ENCODE measurements around the gene AHI1. TPM values are rescaled to one million over a fixed set of nuclear protein-coding genes. Genes with fewer than 3 reads are reported as not detected.

AHI1 gene
- polyA plus RNA-seq, 2 donors, result 3.9 to 8.8 TPM

DNA sequence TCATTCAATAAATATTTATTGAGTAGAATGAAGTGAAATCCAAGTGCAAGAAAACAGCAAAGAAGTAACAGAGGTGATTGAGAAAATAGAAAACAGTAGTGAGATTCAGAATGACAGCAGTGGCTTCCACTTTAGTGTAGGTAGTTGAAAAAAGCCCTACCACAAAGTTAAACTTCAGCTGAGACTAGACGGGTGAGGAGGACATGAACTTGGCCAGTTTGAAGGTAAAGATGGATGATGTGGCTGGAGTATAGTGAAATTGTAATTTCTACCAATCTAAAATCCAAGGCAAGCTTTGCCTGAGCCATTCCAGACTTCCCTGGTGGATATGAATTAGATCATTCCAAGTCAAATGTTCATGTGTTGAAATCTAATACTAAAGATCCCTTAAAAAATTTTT lies 32.6 kb upstream of the AHI1 start:
- no peaks in the 10 kb centered on the region for H3K36me3 ChIP-seq (ENCODE audit: control insufficient read depth in 2 of 2, insufficient read depth in 2 of 2, low read length in 1 of 2)
- no peaks in the 10 kb centered on the region for H3K9me3 ChIP-seq (ENCODE audit: control insufficient read depth in 2 of 2, insufficient read depth in 1 of 2, low read depth in 1 of 2, low read length in 1 of 2)
- no peak overlapping the region for H3K27ac ChIP-seq (ENCODE audit: low read depth in 2 of 2, low read length in 1 of 2)
- H3K4me1 ChIP-seq (ENCODE audit: control insufficient read depth in 2 of 2, insufficient read depth in 2 of 2, low read length in 1 of 2), result no peaks in the 10 kb centered on the region
- WGBS, 2 donors, result 58 to 62% methylated on average over 1 of the region's 1 CpG
- H3K4me3 ChIP-seq (ENCODE audit: low read depth in 1 of 2, low read length in 2 of 2), result no peak overlapping the region
- H3K27me3 ChIP-seq (ENCODE audit: control insufficient read depth in 1 of 2, insufficient read depth in 2 of 2, low read length in 2 of 2), result no peaks in the 10 kb centered on the region

DNA sequence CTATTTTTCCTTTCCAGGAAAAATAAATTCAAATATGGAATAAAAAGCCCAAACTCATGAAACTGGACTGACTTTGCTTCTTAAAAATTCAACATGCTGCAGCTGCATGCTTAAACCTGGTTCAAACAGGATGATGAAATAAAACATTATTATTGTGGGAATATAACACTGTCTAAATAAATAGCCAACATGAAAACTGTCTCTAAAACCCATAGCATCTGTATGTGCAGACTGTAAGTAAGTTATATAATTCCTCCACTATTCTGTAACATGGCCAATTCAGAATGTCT lies 30.4 kb upstream of the AHI1 start:
- H3K9me3 ChIP-seq (ENCODE audit: control insufficient read depth in 2 of 2, insufficient read depth in 1 of 2, low read depth in 1 of 2, low read length in 1 of 2), result no peaks in the 10 kb centered on the region
- H3K27me3 ChIP-seq (ENCODE audit: control insufficient read depth in 1 of 2, insufficient read depth in 2 of 2, low read length in 2 of 2), result no peaks in the 10 kb centered on the region
- H3K4me1 ChIP-seq (ENCODE audit: control insufficient read depth in 2 of 2, insufficient read depth in 2 of 2, low read length in 1 of 2), result no peaks in the 10 kb centered on the region
- no peak overlapping the region for H3K27ac ChIP-seq (ENCODE audit: low read depth in 2 of 2, low read length in 1 of 2)
- H3K36me3 ChIP-seq (ENCODE audit: control insufficient read depth in 2 of 2, insufficient read depth in 2 of 2, low read length in 1 of 2), result no peaks in the 10 kb centered on the region
- H3K4me3 ChIP-seq (ENCODE audit: low read depth in 1 of 2, low read length in 2 of 2), result no peak overlapping the region

DNA sequence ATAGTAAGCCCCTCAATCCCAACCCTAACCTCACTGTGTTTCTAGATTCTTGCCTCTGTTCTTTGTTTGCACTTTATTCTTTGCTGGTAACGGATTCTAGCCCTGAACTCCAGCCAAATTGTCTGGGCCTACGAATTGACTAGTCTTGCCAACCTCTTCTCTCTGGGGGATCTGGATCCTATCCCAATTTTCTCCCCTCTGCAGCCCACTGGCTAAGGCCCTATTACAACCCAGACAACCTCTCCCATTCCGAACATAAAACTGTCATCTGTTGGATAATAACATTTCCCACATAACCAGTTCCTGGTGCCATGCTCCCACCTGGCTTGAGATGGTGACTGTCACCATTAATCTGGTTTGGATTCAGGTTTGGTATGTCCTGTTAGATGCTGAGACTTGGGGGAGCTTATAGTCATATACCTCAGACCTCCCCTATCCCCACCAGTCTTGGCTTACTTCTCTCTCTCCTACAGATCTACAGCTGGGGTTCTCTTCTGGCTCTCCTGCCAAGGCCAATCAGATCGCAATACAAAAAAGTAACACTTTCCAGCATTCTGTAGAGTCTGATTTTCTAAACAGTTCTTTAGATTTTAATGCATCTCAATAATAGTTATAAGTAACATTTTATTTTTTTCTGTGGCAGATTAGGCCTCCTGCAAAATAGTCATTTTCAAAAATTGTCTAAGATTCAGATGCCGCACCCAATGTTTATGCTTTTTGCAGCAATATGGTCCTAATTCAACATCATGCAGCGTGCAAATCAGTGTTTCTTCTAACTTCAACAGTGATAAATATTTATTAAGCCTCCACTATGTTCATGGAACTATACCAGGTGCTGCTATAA lies 29.8 kb upstream of the AHI1 start:
- H3K36me3 ChIP-seq (ENCODE audit: control insufficient read depth in 2 of 2, insufficient read depth in 2 of 2, low read length in 1 of 2), result no peaks in the 10 kb centered on the region
- H3K27ac ChIP-seq (ENCODE audit: low read depth in 2 of 2, low read length in 1 of 2), result no peak overlapping the region
- no peaks in the 10 kb centered on the region for H3K27me3 ChIP-seq (ENCODE audit: control insufficient read depth in 1 of 2, insufficient read depth in 2 of 2, low read length in 2 of 2)
- H3K4me3 ChIP-seq (ENCODE audit: low read depth in 1 of 2, low read length in 2 of 2), result no peak overlapping the region
- WGBS, 2 donors, result 77 to 78% methylated on average over 6 of the region's 6 CpGs
- no peaks in the 10 kb centered on the region for H3K4me1 ChIP-seq (ENCODE audit: control insufficient read depth in 2 of 2, insufficient read depth in 2 of 2, low read length in 1 of 2)
- no peaks in the 10 kb centered on the region for H3K9me3 ChIP-seq (ENCODE audit: control insufficient read depth in 2 of 2, insufficient read depth in 1 of 2, low read depth in 1 of 2, low read length in 1 of 2)

DNA sequence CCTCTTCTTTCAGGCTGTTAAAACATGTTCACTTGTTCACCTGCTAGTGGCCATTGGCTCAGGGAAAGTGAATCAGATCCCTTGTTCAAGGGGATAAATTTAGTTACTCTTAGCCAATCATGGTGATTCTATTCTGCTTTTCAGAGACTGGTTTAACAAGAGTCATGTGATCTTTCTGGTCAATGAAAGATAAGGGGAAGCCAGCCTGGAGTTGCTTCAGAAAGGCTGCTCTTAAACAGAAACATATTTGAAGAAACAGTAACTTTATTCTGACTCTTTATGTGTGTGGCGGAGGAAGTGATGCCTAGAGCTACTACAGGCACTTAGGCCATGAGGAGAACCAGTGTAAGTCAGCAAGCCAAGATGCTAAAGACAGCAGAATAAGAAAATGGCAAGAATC lies 28.1 kb upstream of the AHI1 start:
- Histone ChIP-seq H3K27me3 (ENCODE audit: control insufficient read depth in 1 of 2, insufficient read depth in 2 of 2, low read length in 2 of 2) (no peaks in the 10 kb centered on the region), H3K9me3 (ENCODE audit: control insufficient read depth in 2 of 2, insufficient read depth in 1 of 2, low read depth in 1 of 2, low read length in 1 of 2) (no peaks in the 10 kb centered on the region), H3K36me3 (ENCODE audit: control insufficient read depth in 2 of 2, insufficient read depth in 2 of 2, low read length in 1 of 2) (no peaks in the 10 kb centered on the region), H3K4me3 (ENCODE audit: low read depth in 1 of 2, low read length in 2 of 2) (no peak overlapping the region), H3K27ac (ENCODE audit: low read depth in 2 of 2, low read length in 1 of 2) (no peak overlapping the region), H3K4me1 (ENCODE audit: control insufficient read depth in 2 of 2, insufficient read depth in 2 of 2, low read length in 1 of 2) (no peaks in the 10 kb centered on the region)
- 100% methylated on average over 1 of the region's 1 CpG for WGBS, 2 donors

DNA sequence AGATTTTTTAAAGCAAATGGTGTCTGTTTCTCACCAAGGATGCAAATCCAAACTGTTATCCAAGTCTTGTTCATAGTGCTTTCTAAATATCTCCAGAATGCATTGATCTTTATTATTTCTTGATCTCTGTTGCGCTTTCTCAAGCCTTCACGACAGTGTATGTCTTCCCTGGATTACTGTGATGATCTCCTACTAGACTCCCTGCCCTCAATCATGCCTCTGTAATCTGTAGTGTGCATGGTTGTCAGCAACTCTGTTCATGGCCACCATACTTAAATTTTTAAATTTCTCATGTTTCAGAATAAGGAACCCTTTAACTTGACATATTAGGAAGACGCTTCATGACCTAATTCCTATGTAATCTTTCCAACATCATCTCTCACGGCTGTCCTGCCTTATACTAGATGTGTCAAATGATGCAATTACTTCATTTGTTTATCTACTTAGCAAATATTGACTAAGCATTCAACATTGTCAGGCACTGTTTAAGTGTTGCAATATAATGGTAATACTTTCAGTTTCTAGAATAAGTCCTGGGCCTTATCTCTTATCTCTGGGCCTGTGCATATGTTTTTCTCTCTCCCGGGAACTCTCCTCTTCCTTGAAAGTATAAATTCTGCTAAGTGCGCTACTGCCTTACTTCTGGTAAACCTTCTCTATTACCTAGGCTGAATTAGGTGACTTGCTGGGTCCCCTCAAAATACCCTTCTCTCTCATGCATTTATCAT lies 25.6 kb upstream of the AHI1 start:
- no peaks in the 10 kb centered on the region for H3K36me3 ChIP-seq (ENCODE audit: control insufficient read depth in 2 of 2, insufficient read depth in 2 of 2, low read length in 1 of 2)
- H3K4me3 ChIP-seq (ENCODE audit: low read depth in 1 of 2, low read length in 2 of 2), result no peak overlapping the region
- no peaks in the 10 kb centered on the region for H3K27me3 ChIP-seq (ENCODE audit: control insufficient read depth in 1 of 2, insufficient read depth in 2 of 2, low read length in 2 of 2)
- H3K4me1 ChIP-seq (ENCODE audit: control insufficient read depth in 2 of 2, insufficient read depth in 2 of 2, low read length in 1 of 2), result no peaks in the 10 kb centered on the region
- H3K9me3 ChIP-seq (ENCODE audit: control insufficient read depth in 2 of 2, insufficient read depth in 1 of 2, low read depth in 1 of 2, low read length in 1 of 2), result no peaks in the 10 kb centered on the region
- 73 to 83% methylated on average over 6 of the region's 6 CpGs for WGBS, 2 donors
- no peak overlapping the region for H3K27ac ChIP-seq (ENCODE audit: low read depth in 2 of 2, low read length in 1 of 2)

DNA sequence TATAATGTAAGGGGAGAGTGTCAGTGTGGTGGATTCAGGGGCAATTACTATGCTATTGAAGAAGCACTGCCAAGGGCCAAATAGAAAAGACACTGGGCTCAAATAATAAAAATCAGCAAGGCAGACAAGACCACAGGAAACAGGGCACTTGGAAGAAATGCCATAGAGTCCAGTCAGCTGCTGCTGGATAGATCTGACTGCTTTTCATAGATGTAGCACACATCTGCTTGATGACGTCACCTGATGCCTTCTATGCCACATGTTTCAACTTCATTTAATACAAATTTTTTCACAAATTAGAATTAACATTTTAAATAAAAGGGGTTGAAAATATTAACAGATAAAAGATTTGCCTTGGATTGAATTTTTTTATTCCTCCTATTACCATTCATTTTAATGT lies 23.9 kb upstream of the AHI1 start:
- Histone ChIP-seq H3K9me3 (ENCODE audit: control insufficient read depth in 2 of 2, insufficient read depth in 1 of 2, low read depth in 1 of 2, low read length in 1 of 2) (no peaks in the 10 kb centered on the region), H3K4me3 (ENCODE audit: low read depth in 1 of 2, low read length in 2 of 2) (no peak overlapping the region), H3K4me1 (ENCODE audit: control insufficient read depth in 2 of 2, insufficient read depth in 2 of 2, low read length in 1 of 2) (no peaks in the 10 kb centered on the region), H3K27ac (ENCODE audit: low read depth in 2 of 2, low read length in 1 of 2) (no peak overlapping the region), H3K27me3 (ENCODE audit: control insufficient read depth in 1 of 2, insufficient read depth in 2 of 2, low read length in 2 of 2) (no peaks in the 10 kb centered on the region), H3K36me3 (ENCODE audit: control insufficient read depth in 2 of 2, insufficient read depth in 2 of 2, low read length in 1 of 2) (no peaks in the 10 kb centered on the region)
- 93 to 95% methylated on average over 1 of the region's 1 CpG for WGBS, 2 donors

DNA sequence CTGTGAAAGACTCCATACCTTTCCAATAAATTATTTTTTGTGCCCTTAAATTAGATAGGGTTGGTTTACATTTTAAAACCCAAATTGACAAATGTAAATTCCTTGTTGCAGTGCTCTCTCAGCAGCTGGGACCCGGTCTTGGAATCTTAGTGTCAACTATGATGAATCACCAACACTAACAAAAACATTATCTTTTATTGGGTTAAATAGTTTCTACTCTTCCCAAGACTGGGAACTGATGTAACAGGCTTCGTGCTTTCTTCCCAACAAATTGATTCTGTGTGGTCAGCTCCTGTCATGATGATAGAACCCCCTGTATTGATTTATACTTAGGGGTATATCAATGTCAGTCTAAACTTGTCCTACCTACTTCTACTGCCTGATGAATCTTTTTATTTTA lies 23.2 kb upstream of the AHI1 start:
- H3K9me3 ChIP-seq (ENCODE audit: control insufficient read depth in 2 of 2, insufficient read depth in 1 of 2, low read depth in 1 of 2, low read length in 1 of 2), result no peaks in the 10 kb centered on the region
- no peak overlapping the region for H3K27ac ChIP-seq (ENCODE audit: low read depth in 2 of 2, low read length in 1 of 2)
- no peaks in the 10 kb centered on the region for H3K4me1 ChIP-seq (ENCODE audit: control insufficient read depth in 2 of 2, insufficient read depth in 2 of 2, low read length in 1 of 2)
- H3K27me3 ChIP-seq (ENCODE audit: control insufficient read depth in 1 of 2, insufficient read depth in 2 of 2, low read length in 2 of 2), result no peaks in the 10 kb centered on the region
- no peaks in the 10 kb centered on the region for H3K36me3 ChIP-seq (ENCODE audit: control insufficient read depth in 2 of 2, insufficient read depth in 2 of 2, low read length in 1 of 2)
- no peak overlapping the region for H3K4me3 ChIP-seq (ENCODE audit: low read depth in 1 of 2, low read length in 2 of 2)
- WGBS, 2 donors, result 62 to 76% methylated on average over 2 of the region's 2 CpGs

DNA sequence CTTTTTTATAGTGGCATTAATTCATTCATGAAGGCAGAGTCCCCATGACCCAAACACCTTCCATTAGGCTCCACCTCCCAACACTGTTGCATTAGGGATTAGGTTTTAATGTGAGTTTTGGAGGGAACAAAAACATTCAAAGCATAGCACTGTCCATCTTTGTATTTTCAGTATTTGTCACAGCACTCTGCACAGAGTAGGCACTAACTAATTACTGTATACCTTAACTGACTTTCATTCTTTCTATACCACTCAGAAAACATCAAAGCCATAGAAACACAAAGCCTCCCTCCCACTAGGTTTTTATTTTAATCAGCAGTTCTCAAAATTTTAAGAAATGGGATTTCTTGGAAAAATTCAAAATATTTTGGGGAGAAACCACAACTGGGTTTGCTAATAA lies 21.8 kb upstream of the AHI1 start:
- no peaks in the 10 kb centered on the region for H3K9me3 ChIP-seq (ENCODE audit: control insufficient read depth in 2 of 2, insufficient read depth in 1 of 2, low read depth in 1 of 2, low read length in 1 of 2)
- H3K27ac ChIP-seq (ENCODE audit: low read depth in 2 of 2, low read length in 1 of 2), result no peak overlapping the region
- no peak overlapping the region for H3K4me3 ChIP-seq (ENCODE audit: low read depth in 1 of 2, low read length in 2 of 2)
- H3K4me1 ChIP-seq (ENCODE audit: control insufficient read depth in 2 of 2, insufficient read depth in 2 of 2, low read length in 1 of 2), result no peaks in the 10 kb centered on the region
- no peaks in the 10 kb centered on the region for H3K27me3 ChIP-seq (ENCODE audit: control insufficient read depth in 1 of 2, insufficient read depth in 2 of 2, low read length in 2 of 2)
- H3K36me3 ChIP-seq (ENCODE audit: control insufficient read depth in 2 of 2, insufficient read depth in 2 of 2, low read length in 1 of 2), result no peaks in the 10 kb centered on the region

DNA sequence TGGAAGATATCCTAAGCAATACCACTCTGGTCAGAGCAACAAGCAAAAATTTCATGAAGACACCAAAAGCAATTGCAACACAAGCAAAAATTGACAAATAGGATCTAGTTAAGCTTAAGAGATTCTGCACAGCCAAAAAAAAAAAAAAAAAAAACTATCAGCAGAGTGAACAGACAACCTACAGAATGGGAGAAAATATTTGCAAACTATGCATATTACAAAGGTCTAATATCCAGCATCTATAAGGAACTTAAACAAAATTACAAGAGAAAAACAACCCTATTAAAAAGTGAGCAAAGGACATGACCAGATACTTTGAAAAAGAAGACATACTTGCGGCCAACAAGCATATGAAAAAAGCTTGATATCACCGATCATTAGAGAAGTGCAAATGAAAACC lies 20.0 kb upstream of the AHI1 start:
- no peaks in the 10 kb centered on the region for H3K9me3 ChIP-seq (ENCODE audit: control insufficient read depth in 2 of 2, insufficient read depth in 1 of 2, low read depth in 1 of 2, low read length in 1 of 2)
- H3K36me3 ChIP-seq (ENCODE audit: control insufficient read depth in 2 of 2, insufficient read depth in 2 of 2, low read length in 1 of 2), result no peaks in the 10 kb centered on the region
- no peak overlapping the region for H3K27ac ChIP-seq (ENCODE audit: low read depth in 2 of 2, low read length in 1 of 2)
- no peaks in the 10 kb centered on the region for H3K27me3 ChIP-seq (ENCODE audit: control insufficient read depth in 1 of 2, insufficient read depth in 2 of 2, low read length in 2 of 2)
- WGBS, 2 donors, result 96 to 97% methylated on average over 2 of the region's 2 CpGs
- H3K4me3 ChIP-seq (ENCODE audit: low read depth in 1 of 2, low read length in 2 of 2), result no peak overlapping the region
- H3K4me1 ChIP-seq (ENCODE audit: control insufficient read depth in 2 of 2, insufficient read depth in 2 of 2, low read length in 1 of 2), result no peaks in the 10 kb centered on the region

DNA sequence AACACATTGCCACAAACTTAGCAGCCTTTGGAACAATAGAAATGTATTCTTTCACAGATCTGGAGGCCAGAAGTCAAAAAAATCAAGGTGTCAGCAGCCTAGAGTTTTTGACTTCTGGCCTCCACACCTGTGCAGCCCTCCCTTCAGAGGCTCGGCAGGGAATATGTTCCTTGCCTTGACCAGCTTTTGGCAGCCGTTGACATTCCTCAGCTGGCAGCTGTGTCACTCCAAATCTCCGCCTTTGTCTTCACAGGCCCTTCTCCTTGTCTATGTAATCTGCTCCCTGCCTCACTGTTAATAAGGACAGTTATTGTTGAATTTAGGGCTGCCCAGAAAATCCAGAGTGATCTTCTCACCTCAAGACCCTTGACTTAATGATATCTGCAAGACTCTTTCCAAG lies 17.2 kb upstream of the AHI1 start:
- H3K27me3 ChIP-seq (ENCODE audit: control insufficient read depth in 1 of 2, insufficient read depth in 2 of 2, low read length in 2 of 2), result no peaks in the 10 kb centered on the region
- no peaks in the 10 kb centered on the region for H3K4me1 ChIP-seq (ENCODE audit: control insufficient read depth in 2 of 2, insufficient read depth in 2 of 2, low read length in 1 of 2)
- H3K4me3 ChIP-seq (ENCODE audit: low read depth in 1 of 2, low read length in 2 of 2), result no peak overlapping the region
- H3K36me3 ChIP-seq (ENCODE audit: control insufficient read depth in 2 of 2, insufficient read depth in 2 of 2, low read length in 1 of 2), result no peaks in the 10 kb centered on the region
- no peaks in the 10 kb centered on the region for H3K9me3 ChIP-seq (ENCODE audit: control insufficient read depth in 2 of 2, insufficient read depth in 1 of 2, low read depth in 1 of 2, low read length in 1 of 2)
- WGBS, 2 donors, result 53 to 66% methylated on average over 3 of the region's 3 CpGs
- H3K27ac ChIP-seq (ENCODE audit: low read depth in 2 of 2, low read length in 1 of 2), result no peak overlapping the region

Data from esophagus (tissue), 2 donors.